SK-N-SH treated with all-trans-retinoic acid at 6 μM for 48 hours (cell line): ENCODE measurements around the gene RGS10.

Source experiments
- ARNTL ChIP-seq: fragments of 450-650 bp; formaldehyde crosslinking; IDR thresholded peaks from 2 replicates; pipeline ENCODE4 v1.5.0; 2020; ENCODE audit warnings: low read depth, mild to moderate bottlenecking, moderate library complexity, borderline replicate concordance
- BACH2 ChIP-seq: fragments of 250-450 bp; sonication (Bioruptor Pico); IDR thresholded peaks from 2 replicates; pipeline ENCODE4 v1.9.0; 2021; ENCODE audit warnings: mild to moderate bottlenecking, borderline replicate concordance
- ESRRG ChIP-seq: fragments of 250-450 bp; sonication (Bioruptor Pico); IDR thresholded peaks from 2 replicates; pipeline ENCODE4 v1.6.1; 2021; ENCODE audit warnings: mild to moderate bottlenecking
- GLIS3 ChIP-seq: fragments of 250-450 bp; sonication (Bioruptor Pico); IDR thresholded peaks from 2 replicates; pipeline ENCODE4 v1.5.0; 2020; ENCODE audit warnings: mild to moderate bottlenecking, moderate library complexity
- ISL1 ChIP-seq: fragments of 250-450 bp; sonication (Bioruptor Pico); IDR thresholded peaks from 2 replicates; pipeline ENCODE4 v2.1.2; 2022; ENCODE audit warnings: mild to moderate bottlenecking, moderate library complexity
- RARB ChIP-seq: fragments of 250-450 bp; sonication (Bioruptor Pico); IDR thresholded peaks from 2 replicates; pipeline ENCODE4 v1.8.0; 2021; ENCODE audit warnings: mild to moderate bottlenecking, moderate library complexity
- ZFP3 ChIP-seq: fragments of 250-450 bp; sonication (Bioruptor Pico); IDR thresholded peaks from 2 replicates; pipeline ENCODE4 v1.5.0; 2020; ENCODE audit warnings: mild to moderate bottlenecking, moderate library complexity
- ZFP30 ChIP-seq: fragments of 450-650 bp; formaldehyde crosslinking; IDR thresholded peaks from 2 replicates; pipeline ENCODE4 v1.5.0; 2022; ENCODE audit warnings: mild to moderate bottlenecking, moderate library complexity
- ZNF565 ChIP-seq: fragments of 450-650 bp; formaldehyde crosslinking; conservative IDR thresholded peaks from 2 replicates; pipeline ENCODE4 v1.5.0; 2020; ENCODE audit warnings: low read depth, mild to moderate bottlenecking, moderate library complexity
- TF ChIP-seq, protein P1 (sequence below): fragments of 250-450 bp; sonication (Bioruptor Pico); IDR thresholded peaks from 2 replicates; pipeline ENCODE4 v1.8.0; 2020; ENCODE audit warnings: mild to moderate bottlenecking, moderate library complexity, borderline replicate concordance

DNA sequence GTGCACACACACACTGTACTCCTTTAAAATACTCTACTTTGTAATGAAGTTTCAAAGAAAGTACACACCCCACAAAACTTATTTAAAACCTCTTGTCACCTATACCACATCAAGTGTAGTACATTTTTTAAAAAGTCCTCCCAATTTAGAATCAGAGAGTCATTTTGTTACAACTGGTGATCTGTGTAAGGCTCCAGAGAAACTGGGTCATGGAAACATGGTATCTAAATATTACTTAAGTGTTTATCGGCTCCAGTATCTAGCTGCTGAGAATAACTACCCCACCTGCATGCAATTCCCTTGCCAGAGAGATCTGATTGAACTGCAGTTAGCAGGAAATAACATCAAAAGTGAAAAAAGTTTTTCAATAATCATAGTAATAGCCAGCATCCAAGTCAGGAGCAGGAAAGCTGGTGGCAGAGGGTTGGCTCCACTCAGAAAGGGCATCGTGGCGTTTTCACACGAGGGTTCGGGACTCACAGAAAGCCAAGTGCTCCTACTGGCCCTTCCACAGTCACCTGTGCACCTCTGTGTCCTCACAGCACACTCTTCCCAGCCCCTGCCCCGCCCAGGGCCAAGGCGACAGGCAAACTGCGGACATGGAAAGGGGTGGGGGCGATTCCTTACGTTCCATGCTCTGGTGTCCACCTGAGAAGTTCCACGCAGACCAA lies 6.5 kb downstream of the RGS10 start:
- TF ChIP-seq RARB (CRISPR knock-in tag) (no peak), BACH2 (CRISPR knock-in tag) (no peak), ESRRG (CRISPR knock-in tag) (no peak), ZFP3 (CRISPR knock-in tag) (no peak), GLIS3 (CRISPR knock-in tag) (no peak), ZNF565 (CRISPR knock-in tag) (no peak), ZFP30 (no peak), ISL1 (CRISPR knock-in tag) (no peak), ARNTL (CRISPR knock-in tag) (no peak)
- TF ChIP-seq, protein P1, sequence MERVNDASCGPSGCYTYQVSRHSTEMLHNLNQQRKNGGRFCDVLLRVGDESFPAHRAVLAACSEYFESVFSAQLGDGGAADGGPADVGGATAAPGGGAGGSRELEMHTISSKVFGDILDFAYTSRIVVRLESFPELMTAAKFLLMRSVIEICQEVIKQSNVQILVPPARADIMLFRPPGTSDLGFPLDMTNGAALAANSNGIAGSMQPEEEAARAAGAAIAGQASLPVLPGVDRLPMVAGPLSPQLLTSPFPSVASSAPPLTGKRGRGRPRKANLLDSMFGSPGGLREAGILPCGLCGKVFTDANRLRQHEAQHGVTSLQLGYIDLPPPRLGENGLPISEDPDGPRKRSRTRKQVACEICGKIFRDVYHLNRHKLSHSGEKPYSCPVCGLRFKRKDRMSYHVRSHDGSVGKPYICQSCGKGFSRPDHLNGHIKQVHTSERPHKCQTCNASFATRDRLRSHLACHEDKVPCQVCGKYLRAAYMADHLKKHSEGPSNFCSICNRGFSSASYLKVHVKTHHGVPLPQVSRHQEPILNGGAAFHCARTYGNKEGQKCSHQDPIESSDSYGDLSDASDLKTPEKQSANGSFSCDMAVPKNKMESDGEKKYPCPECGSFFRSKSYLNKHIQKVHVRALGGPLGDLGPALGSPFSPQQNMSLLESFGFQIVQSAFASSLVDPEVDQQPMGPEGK (CRISPR knock-in tag) = no peak
